ENCODE results near the gene CARD11.

Gene CARD11

DNA sequence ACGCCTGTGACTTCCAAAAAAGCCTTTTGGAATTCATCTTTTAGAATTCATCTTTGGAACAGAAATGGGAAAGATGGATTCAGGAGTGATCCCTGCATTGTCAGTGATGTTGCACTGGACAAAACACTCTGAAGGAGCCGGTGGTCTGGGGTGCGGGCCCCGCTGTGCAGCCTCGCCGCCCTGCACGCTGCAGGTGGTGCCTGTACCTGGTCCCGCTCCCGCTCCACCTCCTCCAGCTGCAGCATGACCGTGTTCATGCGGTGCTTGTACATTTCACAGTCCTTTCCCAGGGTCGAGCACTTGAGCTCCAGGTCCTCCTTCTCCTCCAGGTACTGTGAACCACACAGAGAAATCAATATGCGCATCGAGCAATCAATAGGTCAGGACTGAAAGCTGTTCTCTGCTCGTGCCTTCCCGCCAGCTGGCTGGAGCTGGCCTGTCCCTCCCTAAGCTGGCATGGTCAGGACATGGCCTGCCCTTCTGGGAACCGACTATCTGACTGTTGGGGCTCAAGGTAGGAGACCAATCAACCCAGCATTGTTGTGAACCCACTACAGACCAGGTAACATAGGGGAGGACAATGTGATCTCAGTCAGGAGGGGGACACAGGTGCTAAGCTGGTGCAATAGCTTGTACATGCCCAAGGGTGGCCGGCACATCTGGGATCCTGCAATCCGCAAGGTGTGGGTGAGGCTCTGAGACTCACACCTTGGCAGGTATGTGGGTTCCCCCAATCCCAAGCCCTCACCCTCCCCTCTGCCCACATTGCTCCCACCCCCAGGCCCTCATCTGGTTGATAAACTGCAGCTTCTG lies 105.8 kb downstream of the CARD11 start:
- DNase-seq: no peak

DNA sequence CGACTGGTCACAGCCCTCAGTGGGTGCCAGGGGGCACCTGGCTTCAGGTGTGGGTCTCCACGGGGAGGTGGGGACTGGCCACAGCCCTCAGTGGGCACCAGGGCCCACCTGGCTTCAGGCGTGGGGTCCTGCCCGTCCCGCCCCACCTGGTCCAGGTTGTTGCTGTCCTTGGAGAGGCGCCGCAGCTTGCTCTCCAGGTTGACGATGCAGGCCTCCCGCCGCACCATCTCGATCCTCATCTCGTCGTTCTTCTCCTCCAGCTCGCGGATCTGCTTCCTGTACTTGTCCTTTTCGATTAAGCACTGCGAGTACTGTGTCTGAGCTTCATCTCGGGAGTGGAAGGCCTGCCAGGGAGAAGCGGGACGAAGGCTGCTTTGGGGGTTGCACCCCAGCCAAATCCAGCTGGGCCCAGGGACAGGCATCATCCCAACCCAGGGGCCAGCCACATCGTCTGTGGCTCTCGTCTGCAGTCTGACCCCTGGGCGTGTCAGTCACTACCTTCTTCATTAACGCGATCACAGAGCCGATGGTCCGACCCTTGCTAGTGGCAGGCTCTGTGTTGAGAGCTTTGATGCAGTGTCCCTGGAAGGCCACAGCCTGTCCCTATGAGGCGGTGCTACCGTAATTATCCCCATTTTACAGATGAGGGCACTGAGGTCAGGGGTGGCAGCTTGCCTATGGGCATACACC lies 106.6 kb downstream of the CARD11 start:
- DNase-seq: no peak

DNA sequence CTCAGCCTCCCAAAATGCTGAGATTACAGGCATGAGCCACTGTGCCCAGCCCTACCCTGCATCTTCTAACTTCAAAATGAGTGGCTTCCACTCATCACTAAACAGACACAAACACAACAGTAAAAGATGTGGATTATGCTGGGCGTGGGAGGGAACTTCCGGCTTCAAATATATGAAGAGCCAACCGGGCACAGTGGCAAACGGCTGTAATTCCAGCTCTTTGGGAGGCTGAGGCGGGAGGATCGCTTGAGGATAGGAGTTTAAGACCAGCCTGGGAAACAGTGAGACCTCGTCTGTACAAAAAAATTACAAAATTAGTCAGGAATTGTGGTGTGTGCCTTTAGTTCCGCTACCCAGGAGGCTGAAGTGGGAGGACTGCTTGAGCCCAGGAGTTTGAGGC lies 107.4 kb downstream of the CARD11 start:
- DNase-seq: no peak

DNA sequence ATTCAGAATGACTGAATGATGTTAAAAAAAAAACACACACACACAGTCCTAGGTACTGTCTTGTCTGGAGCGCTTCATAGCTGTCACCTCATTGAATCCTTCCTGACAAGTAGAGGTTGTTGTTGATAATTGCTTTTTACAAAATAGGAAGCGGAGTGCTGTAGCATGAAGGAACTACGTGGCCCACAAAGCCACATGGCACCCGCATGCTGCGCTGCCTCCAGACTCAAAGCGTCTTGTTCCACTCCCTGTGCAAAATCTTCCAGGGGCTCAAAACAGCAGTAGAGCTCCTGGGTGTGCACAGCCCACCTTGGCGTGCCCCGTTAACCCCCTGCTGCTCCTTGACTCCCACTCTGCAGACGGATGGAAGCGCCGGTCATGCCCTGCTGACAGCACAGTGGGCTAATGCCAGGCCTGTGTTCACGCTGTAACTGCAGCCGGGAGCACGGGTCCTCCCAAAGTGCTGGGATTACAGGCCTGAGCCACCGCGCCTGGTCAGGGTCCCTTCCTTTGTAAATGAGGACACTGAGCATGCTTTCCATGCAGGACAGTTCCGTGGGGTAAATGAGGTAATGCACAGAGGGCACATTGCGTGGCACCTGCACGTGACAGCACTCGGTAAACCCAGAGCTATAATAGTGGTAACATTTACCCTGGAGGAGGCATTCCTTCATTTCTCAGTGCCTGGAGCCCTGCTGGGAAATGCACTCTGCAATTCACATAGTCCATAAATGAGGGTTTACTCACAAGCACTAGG lies 108.5 kb downstream of the CARD11 start:
- DNase-seq: no peak

DNA sequence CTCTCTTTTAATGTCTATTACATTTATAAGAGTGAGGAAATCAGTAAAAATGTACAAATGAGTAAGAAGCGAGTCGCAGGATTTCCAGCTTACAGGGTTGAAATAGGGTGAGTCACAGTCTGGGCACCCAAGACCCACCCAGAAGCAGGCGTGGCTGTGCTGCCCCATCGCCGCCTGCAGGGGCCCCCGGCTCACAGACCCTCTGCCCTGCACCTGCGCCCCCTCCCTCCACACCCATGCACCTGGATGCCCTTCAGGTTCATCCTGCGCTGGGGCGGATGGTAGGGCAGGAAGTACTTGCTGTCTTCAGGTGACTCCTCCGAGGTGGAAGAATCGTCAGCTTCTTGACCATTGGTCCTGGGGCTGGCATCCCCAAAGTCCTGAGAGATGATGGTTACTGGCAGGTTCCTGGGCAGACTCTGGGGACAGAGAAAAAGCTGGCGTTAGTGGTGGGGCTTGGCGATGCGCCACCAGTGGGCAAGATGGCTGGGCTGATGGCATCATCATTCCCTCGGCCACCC lies 109.4 kb downstream of the CARD11 start:
- no peak for DNase-seq

DNA sequence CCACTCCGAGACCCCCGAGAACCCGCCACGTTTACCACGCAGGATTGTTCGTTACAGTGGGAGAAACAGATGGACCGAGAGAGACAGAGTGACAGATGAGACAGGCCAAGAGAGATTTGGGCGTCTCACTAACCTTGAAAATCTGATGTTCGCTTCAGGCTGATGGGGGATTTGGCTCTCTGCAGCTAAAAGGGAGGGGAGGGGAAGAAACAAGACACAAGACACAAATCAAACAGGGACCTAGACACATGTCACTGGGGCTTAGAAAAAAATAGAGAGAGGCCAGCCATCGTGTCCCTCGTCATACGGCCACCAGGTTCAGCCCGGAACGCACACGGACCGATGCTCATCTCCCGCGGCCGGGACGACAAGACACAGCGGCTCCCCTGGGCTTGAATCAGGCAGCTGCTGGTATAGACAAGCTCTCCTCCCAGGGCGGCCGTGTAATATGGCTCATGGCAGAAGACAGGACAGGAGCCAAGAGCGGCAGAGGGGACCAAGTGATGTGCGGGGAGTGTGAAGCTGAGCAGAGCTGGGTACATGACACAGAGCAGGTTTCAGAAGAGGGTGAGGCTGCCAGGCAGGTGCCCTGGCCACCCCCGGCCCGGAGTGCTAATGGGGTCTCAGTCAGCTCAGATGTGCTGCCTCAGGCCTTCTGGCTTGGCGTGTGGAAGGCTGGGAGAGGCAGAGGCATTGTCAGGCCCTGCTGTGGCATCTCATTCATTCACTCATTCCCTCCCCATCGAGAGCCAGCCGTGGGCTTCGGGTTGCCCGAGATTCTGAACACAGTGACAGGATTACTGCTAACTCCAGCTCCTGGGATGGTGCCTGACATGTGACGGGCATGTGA lies 111.0 kb downstream of the CARD11 start:
- DNase-seq: peak; percentile 49

DNA sequence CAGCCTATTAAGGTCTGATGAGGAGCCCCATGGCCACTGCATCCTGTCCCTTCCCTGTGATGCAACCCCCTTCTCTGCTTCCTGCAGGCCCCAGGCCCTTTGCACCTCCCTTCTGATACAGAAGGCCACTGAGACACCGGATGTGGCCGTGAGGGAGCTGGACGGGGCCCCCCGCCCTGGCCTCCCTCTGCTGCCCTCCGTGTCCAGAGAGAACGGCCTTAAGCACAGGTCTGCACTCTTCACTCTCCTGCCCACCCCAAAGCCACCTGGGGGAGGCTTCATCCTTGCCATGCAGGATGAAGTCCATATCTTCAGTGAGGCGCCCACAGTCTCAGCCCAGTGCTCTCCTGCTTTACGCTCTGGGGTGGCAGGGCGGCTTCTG lies 112.6 kb downstream of the CARD11 start:
- DNase-seq: no peak

DNA sequence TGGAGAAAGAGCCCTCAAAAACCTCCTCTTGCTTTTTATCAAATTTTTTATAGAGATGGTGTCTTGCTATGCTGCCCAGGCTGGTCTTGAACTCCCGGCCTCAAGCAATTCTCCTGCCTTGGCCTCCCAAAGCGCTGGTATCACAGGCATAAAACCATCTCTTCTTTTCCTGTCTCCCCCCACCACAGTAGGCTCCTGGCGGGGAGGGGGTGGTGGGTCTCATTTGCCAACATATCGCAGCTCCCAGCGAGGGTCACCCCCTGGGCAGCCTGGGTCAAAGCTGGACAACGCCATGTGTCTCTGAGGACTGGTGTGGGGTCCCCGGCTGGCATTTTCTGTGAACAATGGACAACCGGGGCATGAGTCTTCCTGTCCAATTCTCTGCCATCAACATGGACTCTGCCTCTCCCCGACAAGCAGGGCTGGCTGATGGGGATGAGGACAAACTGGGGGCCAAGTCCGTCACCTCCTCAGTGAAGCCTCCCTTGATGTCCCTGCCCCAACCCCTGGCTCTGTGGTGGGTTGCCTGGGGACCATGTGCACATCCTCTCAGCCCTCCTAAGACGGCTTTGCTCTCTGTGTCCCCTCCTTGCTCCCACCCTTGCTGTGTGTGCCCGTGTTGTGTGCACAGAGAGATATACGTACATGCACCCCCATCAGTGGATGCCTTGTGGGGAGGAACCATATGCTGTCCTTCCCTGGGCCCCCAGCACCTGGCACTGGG lies 113.2 kb downstream of the CARD11 start:
- DNase-seq: no peak

DNA sequence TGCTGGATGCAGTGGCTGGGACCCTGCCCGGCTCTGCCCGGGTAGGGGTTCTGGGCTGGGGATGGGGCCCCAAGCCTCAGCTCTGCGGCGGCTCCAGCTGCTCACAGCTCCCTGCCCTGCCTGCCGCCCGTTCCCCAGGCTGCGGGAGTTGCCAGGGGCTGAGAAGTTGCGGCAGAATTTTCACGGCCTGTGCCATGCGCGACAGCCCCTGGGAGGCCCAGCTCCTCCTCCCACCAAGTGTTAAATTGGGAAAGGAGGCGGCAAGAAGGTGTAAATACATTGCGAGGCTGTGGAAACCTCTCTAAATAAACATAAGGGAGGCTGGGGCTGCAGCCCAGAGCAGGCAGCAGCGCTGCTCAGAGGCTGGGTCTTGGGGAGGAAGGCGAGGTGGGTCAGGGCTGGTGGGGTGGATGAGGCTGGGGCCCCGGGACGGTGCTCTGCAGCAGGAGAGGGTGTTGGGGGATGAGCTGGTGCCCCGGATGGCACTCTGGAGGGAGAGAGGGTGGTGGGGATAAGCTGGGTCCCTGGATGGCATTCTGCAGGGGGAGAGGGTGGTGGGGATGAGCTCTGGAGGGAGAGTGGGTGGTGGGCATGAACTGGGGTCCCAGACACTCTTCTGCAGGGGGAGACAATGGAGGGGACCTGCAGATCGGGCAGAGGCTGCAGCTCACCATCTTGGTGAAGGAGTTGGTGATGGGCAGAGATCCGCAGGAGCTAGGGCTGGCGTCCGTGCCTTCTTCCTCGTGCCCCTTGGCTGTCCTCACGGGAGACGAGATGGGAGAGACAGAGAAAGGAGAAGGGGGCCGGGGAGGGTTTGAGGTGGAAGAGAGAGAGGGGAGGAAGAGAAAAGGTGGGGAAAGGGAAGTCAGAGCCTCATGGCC lies 114.1 kb downstream of the CARD11 start:
- DNase-seq: no peak

DNA sequence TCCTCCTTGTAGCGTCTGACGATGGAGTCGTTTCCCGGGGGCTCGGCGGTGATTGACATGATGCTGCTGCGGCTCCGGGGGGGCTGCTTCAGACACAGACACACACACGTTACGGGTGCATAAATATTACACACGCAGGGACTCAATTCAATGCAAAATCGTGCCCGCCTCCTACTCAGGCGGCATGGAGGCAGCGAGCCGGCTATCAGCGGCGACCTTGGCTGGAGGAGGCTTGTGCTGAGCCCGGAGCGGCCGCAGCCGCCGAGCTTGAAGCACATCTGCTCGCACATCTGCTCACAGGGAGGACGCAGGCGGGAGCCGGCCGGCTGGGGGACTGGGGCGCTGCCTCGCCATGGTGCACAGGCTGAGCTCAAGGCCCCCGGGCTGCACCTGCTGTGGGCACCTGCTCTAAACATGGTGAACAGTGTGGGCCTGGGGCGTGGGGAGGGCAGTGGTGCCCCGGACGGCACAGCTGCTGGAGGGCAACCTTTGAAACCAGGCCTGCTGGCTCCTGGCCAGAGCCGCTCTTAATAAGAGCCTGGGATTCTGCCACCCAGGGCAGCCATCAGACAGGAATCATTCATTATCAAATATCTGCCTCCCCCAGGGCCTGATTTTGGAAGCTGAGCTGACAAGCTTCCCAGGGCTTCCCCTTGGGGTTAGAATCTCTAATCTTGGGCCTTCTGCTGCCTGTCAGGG lies 114.9 kb downstream of the CARD11 start:
- peak; percentile 66 for DNase-seq

DNA sequence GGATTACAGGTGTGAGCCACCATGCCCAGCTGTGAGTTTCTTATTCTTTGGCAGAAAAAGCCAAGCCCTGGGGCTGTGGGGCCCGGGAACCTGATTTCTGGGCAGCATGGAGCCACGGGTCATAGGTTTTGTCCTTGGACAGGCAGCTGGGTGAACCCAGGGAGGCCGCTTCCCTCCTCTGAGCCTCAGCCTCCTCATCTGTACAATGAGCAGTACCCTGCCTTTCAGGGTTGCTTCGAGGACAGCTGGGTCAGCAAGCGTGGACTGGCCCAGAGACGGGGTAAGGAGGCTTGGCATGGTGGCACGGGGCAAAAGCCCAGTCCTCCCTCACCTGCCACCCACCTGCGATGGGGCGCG lies 115.4 kb downstream of the CARD11 start:
- no peak for DNase-seq

DNA sequence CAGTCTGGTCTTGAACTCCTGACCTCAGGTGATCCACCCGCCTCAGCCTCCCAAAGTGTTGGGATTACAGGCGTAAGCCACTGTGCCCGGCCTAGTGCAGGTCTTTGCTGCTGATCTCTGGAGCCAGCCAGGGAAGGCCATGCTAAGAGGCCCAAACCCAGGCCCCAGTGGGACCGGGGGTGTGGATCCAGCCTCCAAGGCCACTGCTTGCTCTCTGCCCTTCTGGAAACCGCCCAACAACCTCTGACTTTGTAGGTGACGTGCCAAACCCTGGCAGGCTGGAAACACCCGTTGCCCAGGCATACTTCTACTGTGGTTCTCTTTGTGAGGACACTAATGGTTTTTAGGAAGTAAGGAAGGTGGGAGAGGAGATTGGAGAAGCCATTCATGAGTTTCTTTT lies 116.1 kb downstream of the CARD11 start:
- no peak for DNase-seq

DNA sequence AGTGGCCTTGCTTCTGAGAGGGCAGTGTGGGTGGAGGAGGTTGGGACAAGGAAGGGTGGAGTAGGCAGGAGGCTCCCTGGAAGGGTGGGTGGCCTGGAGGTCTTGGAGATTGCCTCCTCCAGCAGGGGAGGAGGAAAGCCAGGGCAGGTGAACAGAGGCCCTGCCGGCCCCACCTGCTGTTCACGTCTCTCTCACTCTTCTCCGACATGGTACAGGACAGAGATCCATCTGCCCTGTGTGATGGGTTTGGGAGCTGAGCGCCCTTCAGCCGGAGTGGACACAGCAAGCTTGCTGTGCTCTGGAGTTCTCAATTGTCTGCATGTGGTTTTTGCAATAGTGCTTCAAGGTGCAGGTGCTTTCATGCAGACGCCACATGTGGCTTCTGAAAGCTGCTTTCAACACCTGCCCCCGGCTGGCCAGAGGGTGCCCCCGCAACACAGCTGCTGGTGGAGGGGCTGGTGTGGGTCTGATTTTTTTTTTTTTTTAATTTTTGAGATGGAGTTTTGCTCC lies 116.7 kb downstream of the CARD11 start:
- DNase-seq: no peak

DNA sequence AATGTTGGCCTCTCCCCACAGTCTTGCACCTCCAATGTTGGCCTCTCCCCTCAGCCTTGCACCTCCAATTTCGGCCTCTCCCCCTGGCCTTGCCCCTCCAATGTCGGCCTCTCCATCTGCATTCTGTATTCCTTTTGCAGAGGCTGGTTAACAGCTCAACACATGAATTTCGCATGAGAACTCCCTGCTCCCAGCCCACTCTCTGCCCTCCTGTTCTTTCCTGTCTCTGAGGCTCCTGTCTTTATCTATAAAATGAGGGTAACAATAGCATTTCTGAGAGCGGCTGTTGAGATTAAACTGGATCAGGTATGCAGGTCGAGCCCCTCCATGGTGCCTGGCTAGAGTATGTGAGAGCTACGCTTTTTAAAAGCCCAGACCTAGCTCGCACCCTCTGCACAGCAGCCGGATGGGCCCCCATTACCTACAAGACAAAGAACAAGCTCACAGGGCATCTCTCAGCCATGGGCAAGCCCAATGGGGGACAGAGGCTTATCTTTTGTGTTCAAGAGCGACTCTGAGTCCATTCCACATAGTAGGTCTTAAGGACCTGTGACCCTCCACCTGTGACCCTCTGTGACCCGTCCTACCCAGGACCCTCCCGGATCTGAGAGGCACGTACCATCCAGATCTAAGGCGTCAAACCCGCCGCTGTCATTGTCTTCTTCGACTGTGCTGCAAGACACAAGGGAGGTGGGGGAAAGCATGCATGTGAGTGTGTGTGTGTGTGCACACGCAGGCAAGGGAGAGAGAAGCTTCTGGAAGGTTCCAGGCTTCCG lies 117.4 kb downstream of the CARD11 start:
- DNase-seq: no peak

DNA sequence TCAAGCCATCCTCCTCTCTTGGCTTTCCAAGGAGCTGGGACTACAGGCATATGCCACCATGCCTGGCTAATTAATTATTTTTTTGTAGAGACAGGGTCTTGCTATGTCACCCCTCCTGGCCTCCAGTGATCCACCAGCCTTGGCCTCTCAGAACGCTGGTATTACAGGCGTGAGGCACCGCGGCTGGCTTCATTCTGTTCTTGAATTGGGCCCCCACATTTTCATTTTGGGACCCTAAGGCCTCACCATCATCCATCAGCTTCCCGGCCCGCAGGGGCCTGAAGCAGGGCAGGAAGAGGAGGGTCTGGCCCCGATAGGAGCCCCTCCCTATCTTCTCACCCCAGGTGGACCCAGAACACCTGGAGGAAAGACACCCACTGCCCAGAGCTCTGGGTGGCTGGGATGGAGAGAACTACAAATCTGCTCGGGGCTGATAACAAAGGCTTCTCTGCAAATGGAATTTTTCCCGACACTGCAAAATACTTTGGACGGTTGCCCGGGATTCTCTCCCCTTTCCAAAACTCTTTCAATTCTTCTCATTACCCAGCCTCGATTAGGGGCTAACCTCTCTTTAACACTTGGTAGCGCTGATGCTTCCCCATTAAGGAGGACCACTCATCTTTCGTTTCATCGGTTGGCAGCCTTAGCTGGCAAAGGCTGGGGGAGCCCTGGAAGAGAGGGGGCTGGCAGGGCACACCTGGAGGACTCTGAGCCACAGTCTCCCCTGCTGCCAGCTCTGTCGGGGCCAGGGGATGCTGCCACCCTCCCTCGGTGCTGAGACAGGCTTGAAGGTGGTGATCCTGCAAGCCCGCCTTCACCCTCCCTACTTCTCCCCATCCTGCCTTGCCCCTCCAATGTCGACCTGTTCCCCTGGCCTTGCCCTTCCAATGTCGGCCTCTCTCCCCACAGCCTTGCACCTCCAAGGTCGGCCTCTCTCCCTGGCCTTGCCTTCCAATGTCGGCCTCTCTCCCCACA lies 118.5 kb downstream of the CARD11 start:
- DNase-seq: peak; percentile 48

DNA sequence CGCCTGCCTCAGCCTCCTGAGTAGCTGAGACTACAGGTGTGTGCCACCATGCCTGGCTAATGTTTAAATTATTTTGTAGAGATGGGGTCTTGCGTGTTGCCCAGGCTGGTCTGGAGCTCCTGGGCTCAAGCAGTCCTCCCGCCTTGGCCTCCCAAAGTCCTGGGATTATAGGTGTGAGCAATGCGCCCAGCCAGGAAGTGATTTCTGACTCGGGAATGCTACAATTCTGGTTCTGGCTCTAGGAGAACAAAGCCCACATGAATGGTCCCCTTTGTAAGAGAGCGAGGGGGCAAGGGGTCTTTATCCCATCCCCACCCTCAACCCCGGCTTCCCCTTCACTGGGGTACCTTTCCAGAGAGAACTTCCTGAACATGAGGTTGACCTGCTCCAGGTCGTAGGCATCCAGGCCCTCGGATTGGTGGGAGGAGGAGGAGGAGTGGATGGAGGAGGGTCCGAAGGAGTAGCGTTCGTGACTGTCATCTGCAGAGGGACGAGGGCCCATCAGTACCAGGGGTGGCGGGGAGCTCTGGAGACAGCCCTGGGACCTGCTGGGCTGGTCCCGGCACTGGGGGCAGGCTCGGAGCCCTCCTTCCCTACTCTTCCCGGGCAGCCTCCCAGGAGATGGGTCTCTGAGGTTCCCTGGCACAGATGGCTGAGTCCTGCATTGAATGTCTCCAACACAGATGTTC lies 119.6 kb downstream of the CARD11 start:
- no peak for DNase-seq

DNA sequence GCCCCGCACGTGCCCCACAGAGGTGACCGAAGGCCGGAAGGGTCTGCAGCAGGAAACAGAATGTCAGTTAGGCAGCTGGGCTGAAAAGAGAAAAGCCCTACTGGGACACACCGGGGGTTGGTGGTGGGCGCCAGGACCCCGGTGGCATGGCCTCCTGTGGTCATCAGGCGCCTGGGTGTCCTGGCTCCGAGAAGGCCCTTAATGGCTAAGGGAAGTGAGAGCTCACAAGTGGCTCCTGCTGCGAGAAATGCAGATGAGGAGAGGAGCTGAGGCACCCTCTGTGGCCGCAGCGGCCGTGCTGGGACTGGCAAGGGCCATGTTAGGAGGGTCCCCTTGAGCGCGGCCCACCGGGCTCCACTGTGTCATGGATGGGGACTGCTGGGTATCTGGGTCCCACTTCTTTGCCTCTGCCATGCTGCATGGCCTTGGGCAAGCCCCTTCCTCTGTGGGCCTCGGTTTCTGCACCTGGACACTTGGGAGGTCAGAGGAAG lies 120.3 kb downstream of the CARD11 start:
- DNase-seq: no peak

Data from eye (tissue), 1 donor.